ENCODE data around the gene RABGGTA.

The RABGGTA gene

DNA sequence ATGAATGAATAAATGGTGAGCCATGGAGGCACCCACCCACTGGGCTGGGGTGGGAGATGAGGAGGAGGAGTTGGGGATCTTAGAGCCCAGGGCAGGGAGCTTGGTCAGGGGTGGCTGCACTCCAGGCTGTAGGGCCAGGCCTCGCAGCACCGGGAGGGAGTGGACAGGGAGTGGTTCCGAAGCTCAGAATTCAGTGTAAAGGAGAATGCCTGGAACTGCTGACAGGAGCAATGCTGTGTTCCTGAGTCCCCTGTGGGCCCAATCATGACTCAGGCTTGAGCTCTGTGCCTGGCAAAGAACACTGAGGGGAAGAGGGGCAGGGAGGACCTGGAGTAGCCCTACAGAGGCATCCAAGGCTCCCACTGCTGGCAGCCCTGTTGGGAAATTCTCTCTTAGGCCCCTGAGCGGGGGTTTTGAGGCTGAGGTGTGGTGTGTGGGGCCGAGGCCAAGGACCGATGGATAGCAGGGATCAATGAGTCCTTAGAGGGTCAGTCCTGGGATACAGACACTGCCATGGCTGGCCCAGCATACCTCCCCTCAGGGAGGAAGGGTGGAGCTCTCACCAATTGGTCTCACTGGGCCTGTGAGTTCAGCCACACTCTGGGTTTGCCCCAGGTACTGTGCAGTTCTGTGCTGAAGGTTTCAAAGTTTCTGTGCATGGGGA lies 9.5 kb upstream of the RABGGTA start:
- no peak for DNase-seq

DNA sequence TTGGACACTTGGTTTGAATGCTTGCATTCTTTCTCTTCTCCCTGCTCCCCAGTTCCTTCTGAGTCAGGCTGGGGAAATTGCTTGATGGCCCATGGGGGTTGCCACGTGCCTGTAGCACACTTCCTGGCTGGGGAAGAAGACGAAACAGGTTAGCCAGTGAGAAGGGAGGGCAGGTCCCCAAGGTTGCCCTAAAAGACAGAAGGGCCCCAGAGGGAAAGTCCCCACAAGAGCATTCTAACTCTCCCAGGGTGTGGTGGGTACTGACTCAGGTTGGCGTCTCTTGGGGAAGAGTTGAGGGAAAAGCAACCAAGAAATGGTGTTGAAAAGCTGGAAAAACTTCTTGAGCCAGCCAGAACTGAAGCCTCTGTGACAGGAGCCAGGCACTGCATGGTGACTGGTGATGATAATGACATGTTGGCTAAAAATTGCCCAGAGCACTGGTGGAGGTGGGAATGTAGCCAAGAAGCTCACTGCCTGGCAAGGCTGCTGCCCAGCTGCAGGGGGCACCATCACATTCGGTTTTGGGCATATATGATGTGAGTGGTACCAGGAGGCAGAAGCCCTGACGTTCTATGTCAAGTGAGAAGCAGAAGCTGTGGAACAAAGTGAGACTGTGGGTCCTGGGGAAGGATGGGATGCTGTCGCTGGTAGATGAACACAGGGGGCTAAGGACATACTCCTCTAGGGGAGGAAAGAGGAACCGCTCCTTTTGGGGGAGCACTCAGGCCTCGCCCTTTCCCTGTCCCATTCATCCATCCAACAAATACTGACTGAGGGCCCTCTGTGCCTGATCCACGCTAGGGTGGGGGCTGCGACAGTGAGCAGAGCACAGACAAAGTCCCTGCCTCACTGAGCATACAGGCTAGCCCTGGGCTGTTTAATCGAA lies 8.1 kb upstream of the RABGGTA start:
- peak in 39 of 56 donors; percentile 8 to 60 (median 28) for DNase-seq

DNA sequence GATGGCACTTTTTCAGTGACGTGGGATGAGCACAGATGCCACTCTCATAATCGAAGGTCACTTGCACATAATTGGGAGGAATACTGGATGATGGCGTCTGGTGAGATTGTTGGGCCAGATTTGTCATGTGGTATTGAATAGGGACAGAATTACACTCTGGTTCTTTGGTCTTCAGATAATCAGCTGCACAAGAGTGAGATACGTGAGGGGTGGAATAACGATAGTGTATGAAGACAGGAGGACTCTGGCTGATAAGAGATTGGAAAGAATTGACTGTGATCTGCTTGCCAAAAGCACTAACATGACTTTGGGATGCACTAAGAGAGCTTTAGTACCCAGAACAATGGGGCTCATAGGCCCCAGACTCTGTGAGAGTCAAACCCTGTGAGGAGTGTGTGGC lies 7.0 kb upstream of the RABGGTA start:
- DNase-seq, result no peak

DNA sequence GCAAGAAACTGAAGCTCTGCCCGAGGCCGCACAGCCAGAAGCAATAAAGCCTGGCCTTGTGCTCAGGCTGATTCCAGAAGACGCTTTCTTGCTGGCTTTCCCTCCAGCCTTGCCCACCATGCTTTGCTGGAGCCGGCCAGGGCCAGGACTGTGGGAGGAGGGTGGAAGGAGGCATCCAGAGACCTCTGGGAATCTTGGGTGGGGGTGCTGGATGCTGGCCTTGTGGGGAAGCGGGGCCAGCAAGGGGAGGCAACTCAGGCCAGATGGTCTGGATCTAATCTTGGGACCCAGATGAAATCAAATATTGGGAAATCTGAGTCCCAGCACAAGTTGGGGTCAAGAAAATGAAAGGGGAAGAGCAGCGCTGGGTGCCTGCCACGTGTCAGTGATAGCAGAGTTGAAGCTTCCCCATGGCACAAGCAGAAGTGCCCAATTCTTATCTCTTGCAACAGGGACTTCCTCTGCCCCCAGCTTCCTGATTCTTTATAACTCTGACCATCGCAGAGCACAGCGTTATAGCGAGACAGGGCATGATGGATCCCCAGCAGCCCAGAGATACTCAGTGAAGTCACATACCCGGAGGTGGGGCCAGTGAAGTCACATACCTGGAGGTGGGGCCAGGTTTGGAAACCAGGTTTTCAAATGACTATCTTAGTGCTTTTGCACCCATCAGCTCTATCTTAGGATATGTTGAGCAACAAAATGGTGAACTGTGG lies 6.4 kb upstream of the RABGGTA start:
- DNase-seq, result peak in 9 of 56 donors; percentile 4 to 24 (median 10)

DNA sequence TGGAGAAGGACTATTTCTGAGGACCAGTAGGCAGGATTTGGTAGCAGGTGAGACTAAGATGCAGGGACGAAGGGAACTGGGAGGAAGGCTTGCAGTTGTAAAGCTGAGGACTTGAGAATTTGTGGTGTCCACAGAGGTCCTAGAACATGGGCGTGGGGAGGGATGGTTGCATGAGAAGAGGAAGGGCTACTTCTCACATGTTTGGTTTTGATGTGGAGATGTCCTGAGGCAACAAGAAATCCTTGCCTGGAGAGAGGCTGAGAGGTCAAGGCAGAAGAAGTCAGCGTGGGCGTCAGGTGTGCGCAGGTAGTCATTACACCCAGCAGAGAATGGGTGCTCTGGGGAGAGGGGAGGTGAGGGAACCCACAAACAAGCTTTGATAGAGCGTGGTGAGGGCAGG lies 5.7 kb upstream of the RABGGTA start:
- no peak for DNase-seq

DNA sequence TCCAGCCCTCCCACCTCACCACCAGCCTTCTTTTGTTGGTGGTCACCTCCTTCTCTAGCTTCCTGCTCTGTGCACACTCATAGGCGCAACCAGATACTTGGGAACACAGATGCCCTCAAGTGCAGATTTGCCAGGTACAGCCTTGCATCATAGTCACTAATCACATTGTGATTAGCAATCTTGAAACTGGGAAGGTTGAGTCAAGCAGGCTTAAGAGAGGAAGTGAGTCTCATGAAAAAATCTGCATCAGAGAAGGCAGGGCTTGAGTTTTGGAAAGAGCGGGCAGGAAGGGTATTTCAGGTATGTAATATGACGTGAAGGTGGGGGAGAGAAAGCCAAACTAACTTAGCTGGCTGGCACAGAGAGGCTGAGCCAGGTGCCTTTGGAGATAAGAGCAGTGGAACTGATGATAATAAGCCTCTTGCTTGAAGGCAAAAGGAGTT lies 2.7 kb upstream of the RABGGTA start:
- DNase-seq, result peak in 2 of 56 donors; percentile 3 to 11

DNA sequence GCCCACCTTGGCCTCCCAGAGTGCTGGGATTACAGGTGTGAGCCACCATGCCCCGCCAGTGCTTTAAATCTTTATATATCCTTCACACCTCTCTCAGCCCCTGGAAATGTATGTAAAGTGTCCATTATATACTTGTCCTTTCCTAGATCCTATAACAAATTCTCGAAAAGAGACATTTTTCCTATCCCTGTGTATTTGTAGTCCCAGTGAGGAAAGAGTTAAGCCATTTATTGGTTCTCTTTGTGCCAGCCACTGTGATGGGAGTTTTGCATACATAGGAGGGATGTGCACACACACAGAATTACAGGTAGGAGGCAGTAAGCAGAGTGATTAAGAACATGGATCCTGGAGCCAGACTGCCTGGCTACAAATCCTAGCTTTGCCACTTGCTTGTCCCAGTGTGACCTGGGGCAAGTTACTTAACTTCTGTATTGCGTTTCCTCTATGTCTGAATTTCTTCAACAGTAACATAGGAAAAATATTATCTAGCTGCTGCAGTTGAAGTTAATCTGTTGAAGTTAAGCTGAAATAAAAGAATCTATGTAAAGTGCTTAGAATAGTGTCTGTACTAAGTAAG lies 2.1 kb upstream of the RABGGTA start:
- no peak for DNase-seq

DNA sequence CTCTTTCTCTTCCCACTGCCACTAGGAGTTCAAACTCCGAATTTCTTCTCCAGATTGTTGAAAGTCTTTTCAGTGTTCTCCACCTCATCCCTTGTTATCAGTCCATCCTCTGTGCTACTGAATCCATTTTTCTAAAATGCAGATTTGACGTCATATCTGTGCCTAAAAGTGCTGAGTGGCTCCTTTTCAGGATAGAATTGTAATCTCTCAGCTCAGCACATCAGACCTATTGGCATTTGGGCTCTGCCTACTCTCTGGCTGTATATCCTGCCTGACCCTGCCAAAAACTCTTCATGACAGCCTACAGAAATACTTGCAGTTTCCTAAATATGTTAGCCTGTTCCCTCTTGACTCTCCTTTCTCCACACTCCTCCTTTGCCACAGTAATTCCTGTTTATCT lies 1.1 kb upstream of the RABGGTA start:
- DNase-seq, result no peak

DNA sequence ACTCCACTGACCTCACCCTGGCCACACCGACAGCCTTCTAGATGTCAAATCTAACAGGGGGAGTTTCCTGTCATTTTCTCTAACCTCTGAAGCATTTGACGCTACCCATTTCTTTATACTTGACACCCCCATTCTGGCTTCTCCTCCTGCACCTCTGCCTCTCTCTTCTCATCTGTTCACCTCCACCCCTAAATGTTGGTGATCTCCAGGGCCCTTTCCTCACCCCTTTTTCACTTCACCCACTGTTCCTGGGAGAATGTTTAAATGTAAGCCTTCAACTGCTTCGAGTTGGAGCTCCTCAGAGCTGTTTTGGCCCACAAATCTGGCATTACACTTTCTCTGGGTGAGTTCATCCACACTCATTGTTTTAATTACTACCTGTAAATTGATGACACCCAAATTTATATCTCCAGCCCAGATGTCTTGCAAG lies 452 bp upstream of the RABGGTA start:
- DNase-seq, result no peak

DNA sequence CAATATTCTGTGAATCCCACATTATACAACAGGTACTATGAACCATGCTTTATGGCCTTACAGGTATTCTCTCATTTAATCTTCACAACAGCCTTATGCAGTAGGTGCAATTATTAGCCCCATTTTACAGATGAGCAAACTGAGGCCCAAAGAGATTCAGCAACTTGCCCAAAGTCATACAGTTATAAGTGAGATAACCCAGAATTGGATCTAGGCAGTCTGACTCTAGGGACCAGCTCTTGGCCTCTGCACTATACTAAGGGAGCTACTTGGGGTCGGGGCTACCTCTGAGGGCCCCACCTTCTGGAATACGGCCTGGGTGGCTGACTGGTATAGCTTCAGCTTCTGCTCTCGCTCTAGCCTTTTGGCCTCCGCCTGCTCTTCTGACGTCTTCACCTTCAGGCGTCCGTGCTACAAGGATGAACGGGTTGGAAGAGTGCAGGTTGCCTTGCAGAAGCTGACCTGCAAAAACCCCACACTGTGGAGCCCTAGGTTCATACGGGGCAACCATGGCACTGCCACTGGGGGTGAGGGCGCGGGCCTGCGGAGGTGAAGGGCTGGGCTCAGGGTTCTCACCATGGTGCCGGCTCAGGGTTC lies 762 bp downstream of the RABGGTA start:
- DNase-seq, result peak in 2 of 56 donors; percentile 41 to 49

DNA sequence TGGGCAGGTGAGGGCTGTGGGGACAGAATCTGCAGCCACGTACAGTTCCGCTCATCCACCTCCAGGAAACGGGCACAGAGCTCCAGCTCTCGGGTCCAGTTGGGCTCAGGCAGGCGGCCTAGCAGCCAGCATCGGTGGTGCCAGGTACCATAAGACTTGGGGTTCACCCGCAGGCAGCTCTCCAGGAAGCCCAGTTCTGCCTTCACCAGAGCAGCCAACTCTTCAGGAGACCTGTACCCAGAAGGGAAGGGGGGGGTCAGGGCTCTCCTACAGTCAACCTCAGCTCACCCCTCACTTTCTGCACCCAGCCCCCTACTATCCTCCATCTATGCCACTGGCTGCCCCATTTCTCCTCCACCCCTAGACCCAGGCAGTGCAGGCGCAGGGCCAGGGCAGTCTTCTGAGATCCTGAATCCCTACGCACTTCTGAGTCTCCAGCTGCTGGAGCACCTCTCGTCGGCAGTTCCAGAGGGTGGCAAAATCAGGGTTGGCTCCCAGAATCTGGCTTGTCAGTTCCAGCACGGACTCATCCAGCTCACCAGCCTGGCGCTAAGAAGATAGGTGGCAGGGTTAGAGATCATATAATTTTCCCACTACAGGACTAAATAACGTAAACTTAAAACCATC lies 1.4 kb downstream of the RABGGTA start:
- DNase-seq, result no peak

DNA sequence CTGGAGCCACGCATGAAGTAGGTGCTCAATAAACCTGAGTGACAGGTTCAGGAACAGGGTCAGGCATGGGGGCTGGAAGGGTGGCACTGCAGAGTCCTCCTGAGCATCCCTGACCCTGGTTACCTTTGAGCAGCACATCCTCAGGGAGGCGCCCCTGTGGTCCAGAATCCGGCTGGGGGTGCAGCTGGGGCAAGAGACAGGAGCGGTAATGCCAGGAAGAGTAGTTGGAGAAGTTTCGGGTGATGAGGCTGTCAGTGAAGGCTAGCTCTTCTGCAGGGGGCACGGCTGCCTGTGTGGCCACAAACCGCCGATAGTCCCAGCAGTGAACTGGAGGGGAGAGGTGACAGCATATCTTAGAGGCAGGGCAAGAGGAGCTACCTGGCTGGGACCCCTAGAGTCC lies 2.0 kb downstream of the RABGGTA start:
- DNase-seq, result no peak

DNA sequence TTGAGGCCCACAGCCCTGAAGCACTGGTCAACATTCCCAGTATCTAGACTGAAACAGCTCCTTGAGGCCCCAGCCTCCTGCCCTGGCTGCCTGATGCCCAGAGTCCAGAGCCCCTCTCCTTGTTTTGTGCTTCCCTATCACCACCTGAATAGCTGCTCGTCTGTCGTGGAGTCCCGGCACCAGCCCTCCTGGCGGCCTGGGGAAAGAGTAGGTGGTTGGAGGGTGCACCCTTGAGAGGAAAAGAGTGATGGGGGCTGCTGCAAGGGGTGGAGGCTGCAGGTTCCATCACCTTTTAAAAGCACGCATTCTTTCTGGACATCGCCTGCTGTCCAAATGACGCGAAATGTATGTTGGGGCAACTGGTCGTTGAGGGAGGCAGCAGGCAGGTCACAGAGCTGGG lies 3.2 kb downstream of the RABGGTA start:
- DNase-seq, result no peak

DNA sequence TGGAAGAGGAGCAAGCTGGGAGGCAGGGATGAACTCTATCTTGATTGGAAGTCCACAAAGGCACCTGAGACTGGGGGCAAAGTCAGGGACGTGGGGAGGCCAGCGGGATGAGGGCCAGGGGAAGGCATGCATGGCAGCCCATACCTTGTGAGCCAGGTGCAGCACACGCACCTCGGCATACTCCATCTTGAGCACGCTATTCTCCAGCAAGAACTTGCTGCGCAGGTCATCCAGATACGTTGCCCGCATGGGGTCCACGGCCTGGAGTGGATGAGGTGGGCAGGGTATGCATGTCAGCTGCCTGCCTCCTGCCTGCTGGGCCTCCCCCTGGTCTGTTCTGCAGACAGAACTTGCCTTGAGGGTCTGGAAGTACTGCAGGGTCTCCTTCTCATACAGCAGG lies 3.9 kb downstream of the RABGGTA start:
- no peak for DNase-seq

DNA sequence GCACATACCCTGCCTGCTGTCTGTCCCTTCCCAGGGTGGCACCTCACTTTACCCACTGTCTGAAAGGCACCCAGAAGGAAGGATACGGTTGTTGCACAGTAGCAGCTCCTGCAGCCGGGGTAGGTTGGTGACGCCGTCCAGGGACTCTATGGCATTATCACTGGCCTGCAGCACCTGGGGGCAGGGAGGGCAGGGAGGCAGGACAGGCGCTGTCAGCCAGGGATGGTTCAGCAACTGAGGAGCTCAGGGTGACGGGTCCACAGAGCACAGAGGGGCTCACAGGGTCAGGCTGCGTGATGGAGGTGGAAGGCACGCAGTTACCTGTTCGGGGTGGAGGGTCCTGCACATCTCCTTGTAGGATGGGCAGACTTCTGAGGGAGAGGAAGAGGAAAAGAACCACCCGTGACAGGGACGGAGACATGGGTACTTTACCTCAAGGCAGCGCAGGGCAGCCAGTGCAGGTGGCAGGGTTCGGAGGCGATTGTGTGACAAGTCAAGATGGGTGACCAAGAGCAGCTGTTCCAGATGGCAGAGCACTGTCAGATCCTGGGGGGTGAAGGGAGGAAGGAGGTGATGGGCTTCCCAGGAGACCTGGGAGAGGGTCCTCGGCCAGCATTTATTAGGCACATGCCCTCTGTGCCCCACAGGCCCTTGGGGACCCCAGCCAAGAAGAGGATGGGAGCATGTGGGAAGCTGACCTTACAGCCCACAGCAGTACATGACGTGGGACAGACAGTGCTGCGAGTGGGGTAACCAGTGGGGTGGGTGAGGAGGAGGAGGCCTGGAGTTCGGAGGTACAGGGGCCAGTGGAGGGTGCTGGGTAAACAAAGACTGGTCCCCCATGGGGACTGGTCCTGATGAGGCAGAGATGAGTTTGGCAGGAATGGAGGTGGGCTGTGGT lies 4.8 kb downstream of the RABGGTA start:
- no peak for DNase-seq

DNA sequence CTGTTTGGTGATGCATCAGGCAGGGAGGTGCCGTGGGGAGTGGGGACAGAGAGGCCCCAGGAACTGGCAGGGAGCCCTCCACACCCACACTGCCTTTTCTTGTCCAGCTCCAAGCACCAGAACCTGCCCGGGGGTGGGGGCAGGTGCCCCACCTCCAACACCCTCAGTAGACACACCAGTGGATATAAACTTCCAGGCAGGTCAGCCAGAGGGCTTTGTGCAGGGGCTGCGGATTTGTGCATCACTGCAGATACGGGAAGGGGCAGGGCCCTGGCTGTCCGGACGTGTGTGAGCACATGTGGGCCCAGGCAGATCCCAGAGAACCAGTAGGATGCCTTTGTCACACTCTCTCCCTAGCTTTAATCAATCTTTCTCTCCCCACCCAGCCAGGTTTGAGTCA lies 7.1 kb downstream of the RABGGTA start:
- no peak for DNase-seq

DNA sequence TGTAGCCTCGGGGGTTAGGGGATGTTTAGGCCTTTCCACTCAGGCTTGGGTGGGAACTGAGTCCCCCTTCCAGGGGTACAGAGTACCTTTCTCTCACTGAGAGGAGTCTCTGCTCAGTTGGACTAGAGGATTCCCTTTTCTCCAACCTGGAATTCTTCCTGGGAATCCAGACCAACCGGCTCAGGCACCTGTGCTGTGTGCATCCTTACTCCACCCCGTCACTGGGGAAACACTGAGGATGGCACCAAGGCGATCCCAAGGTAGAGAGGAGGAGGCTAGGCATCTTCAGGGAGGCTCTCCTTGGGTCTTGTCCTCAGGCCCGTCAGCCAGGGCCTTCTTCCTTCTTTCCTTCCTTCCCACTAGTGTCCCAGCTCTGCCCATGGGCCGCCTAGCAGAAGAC lies 7.5 kb downstream of the RABGGTA start:
- DNase-seq, result no peak

DNA sequence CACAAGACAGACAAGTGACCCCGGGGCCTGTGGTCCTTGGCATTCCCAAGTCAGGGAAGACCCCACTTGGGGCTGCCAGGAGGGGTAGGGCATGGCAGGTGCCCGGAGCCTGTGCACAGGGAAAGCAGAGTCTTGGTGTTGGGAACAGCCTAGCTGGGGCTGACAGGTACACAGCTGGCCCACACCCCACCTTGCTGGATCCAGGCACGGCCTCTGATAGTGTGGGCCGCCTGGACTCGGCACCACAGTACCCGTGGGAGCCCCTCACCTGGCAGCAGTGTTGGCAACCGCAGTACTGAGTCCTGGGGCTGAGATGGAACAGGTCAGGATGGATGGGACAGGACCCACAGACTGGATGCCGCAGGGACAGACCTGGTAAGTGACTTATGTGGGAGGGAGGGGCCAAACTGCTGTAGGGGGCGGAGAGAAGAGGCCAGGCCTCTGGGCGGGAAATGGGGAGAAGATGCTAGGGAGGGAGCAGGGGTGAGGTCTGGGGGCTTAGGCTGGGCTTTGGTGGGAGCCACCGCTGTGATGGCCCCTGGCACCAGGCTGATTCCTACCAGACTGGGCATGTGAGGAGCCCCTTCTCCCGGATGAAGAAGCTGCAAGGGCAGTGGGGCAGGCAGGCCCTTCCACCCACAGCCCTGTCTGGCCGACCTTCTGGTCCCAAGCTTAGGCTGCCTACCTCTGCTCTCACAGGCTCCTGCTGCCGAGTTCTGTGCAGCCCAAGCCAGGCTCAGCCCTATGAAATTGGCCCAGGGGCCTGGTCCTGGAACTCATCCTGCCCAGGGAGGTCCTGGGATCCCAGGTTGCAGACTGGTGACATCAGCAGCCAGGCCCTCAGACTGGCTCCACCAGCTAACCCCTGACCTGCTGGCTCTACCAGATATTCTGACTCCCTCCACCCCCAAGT lies 8.3 kb downstream of the RABGGTA start, which contains the start of gene TGM1:
TSS of gene TGM1 (minus strand) at position 357 of the 913 bp plus-strand sequence. CDS start 825 bp downstream, outside the sequence.
- no peak for DNase-seq

DNA sequence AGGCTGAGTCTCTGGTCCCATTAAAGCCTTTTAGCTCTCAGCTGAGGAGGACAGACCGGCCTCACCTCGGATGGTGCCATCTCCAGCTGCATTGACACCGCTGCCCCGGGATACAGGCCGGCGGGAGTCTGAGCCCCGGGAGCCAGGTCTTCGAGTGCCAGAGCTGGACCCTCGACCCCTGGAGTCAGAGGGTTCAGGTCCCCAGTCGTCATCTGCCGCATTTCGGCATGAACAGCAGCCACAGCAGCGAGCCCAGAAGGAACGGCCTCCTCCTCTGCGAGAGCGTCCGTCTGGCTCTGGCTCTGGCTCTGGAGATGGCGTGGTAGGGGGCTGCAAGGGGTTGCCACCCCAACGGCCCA lies 9.4 kb downstream of the RABGGTA start:
- DNase-seq, result no peak
